ENCODE measurements around the gene DENND10. TPM values are rescaled to one million over a fixed set of nuclear protein-coding genes. Genes with fewer than 3 reads are reported as not detected.
"Not testable (repeated sequence)": the region's sequence is repeated elsewhere in the genome, so short reads cannot be mapped to it uniquely, and the experiment has no call there.

The DENND10 gene
- polyA plus RNA-seq, 4 donors = 54.0 to 61.7 (median 56.5) TPM

- peak in 3 of 4 donors; percentile 19 to 52 (median 51) for DNase-seq (ENCODE audit: low read depth in 4 of 4, low spot score in 3 of 4)
Observed at GRCh38 chr10:119165171-119166117, 61.5 kb downstream of the DENND10 start, which contains the start of gene SFXN4. Gene SFXN4 (minus strand): TSS chr10:119165714. CDS start chr10:119165647, 67 bp downstream.

GRCh38 chr10:119166118-119166500, 62.2 kb downstream of the DENND10 start:
- no peak for DNase-seq (ENCODE audit: low read depth in 4 of 4, low spot score in 3 of 4)

- DNase-seq (ENCODE audit: low read depth in 4 of 4, low spot score in 3 of 4) = no peak
Observed at GRCh38 chr10:119166564-119166963, 62.7 kb downstream of the DENND10 start.

- DNase-seq (ENCODE audit: low read depth in 4 of 4, low spot score in 3 of 4) = no peak
Observed at GRCh38 chr10:119167041-119167440, 63.1 kb downstream of the DENND10 start.

GRCh38 chr10:119174109-119174508, 70.2 kb downstream of the DENND10 start:
- DNase-seq (ENCODE audit: low read depth in 4 of 4, low spot score in 3 of 4) = no peak

- DNase-seq (ENCODE audit: low read depth in 4 of 4, low spot score in 3 of 4) = no peak
Observed at GRCh38 chr10:119176166-119176565, 72.3 kb downstream of the DENND10 start.

- peak in 1 of 4 donors; percentile 14 for DNase-seq (ENCODE audit: low read depth in 4 of 4, low spot score in 3 of 4)
Observed at GRCh38 chr10:119177708-119178371, 73.9 kb downstream of the DENND10 start.

GRCh38 chr10:119178372-119179119, 74.6 kb downstream of the DENND10 start, which contains the start of gene PRDX3:
Gene PRDX3 (minus strand): TSS chr10:119178812. CDS start chr10:119178790, 22 bp downstream.
- DNase-seq (ENCODE audit: low read depth in 4 of 4, low spot score in 3 of 4) = peak; percentile 79 to 86 (median 80)

GRCh38 chr10:119180850-119181400, 77.0 kb downstream of the DENND10 start:
- not testable (repeated sequence) for DNase-seq (ENCODE audit: low read depth in 4 of 4, low spot score in 3 of 4)

GRCh38 chr10:119183664-119184412, 79.9 kb downstream of the DENND10 start:
- DNase-seq (ENCODE audit: low read depth in 4 of 4, low spot score in 3 of 4) = no peak

Other genes starting within 250 kb of the DENND10 start
- gene NANOS1, start 74.4 kb upstream of the DENND10 start, polyA plus RNA-seq (ENCODE audit: insufficient read length in 4 of 4) = 10 to 100 TPM in 1 of 4 donors, 1 to 10 TPM in 3; 3.5 to 19.5 (median 4.4) TPM
- 100 to 1,000 TPM; 143 to 198 (median 184) TPM for gene EIF3A, start 23.3 kb upstream of the DENND10 start, polyA plus RNA-seq (ENCODE audit: insufficient read length in 4 of 4)
- gene SFXN4, start 61.6 kb downstream of the DENND10 start, polyA plus RNA-seq (ENCODE audit: insufficient read length in 4 of 4) = 10 to 100 TPM; 14.7 to 31.1 (median 27.4) TPM
- 100 to 1,000 TPM; 166 to 290 (median 276) TPM for gene PRDX3, start 74.7 kb downstream of the DENND10 start, polyA plus RNA-seq (ENCODE audit: insufficient read length in 4 of 4)
- gene GRK5, start 103.5 kb downstream of the DENND10 start, polyA plus RNA-seq (ENCODE audit: insufficient read length in 4 of 4) = 10 to 100 TPM; 14.5 to 35.1 (median 18.2) TPM